Cortex of kidney (tissue), 1 donor: ENCODE measurements around the gene HYLS1.

Experiments
- DNase-seq: peaks from one replicate; lab custom pipeline; 2025; lab: John Stamatoyannopoulos, UW

HYLS1 gene

DNA sequence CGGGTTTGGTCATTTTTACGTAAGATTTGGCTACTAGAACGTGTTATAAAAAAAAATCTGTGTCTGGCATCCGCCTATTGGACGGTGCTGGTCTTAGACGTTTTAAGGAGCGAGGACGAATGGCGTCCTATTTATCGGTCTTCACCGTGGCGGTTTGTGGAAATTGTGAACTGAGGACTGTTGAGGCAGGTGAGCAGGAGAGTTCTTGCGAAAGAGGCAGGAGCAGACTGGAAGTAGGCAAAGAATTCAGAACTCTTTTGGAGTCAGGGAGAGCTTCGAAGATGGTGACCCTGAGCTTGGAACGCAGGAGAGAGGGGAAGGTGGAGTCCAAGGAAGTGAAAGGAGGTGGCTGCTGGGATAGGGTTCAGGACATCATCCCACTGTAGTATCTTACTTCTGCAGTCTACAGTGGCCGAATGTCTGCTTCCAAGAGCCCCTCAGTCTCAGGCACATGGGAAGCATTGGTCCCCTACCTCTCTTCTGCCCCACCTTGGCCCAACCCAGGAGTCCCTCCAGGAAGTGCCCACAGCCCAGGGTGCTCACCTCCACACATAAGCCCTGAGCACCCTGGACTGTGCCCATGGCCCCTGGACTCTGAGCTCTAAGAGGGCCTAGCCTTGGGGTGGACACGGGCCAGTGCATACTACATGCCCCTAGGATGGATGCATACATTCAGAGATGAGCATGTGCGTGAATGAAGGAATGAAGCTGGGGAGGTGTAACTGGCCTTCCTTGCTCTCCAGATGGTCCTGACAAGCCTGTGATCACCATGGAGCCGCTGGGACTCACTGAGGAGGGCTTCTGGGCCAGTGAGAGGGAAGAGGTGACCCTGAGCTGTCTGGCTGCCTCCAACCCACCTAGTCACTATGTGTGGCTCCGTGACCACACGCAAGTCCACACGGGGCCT lies 62.1 kb downstream of the HYLS1 start:
- DNase-seq, result no peak

DNA sequence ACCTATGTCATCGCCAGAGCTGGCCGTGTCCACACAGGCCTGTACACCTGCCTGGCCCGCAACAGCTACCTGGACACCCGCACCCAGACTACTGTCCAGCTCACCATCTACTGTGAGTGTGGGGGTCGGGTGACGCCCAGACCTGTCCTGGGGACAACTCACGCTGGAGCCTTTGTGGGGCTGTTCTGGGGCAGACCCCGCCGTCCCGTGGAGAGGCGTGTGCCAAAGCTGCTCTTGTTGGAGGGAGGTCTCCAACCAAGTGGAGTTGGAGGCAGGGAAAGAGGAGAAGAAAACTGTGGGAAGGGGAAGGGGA lies 62.7 kb downstream of the HYLS1 start:
- DNase-seq, result no peak
